HepG2 (cell line): ENCODE data around the gene CCDC192. TPM values are rescaled to one million over a fixed set of nuclear protein-coding genes. Genes with fewer than 3 reads are reported as not detected.

Source experiments
- ATAC-seq: fragments of 200-7000 bp; cut with Tn5 transposase; 3 replicates; pipeline ENCODE4 v1.9.1; 2020; ENCODE audit warnings: mild to moderate bottlenecking, moderate library complexity
- BruUV-seq: library from RNA; stranded (reverse); fragments of 400-500 nt; replicated peaks from 2 replicates; lab custom pipeline; 2021; lab: Mats Ljungman, UMichigan
- CTCF ChIA-PET: fragments of 300-600 bp; formaldehyde crosslinking; extraction: SDS; loops from one replicate; lab custom pipeline; 2021; ENCODE audit warnings: low total read pairs, inconsistent platforms, low intra/inter-chr PET ratio; lab: Yijun Ruan, JAX
- POLR2A ChIA-PET: fragments of 350-600 bp; sonication (Branson Sonifier 250); formaldehyde crosslinking; loops from one replicate; lab custom pipeline; 2020; ENCODE audit warnings: antibody characterized with exemption, inconsistent platforms; lab: Yijun Ruan, JAX
- DNase-seq: peaks from one replicate; pipeline ENCODE4 v3.0.0-alpha.2; 2015; ENCODE audit warnings: low spot score
- FAIRE-seq: peaks from 3 replicates; lab custom pipeline; 2011; peaks lifted over from hg19 to GRCh38; lab: Jason Lieb, UNC
- H2AFZ ChIP-seq: one replicate; pipeline ENCODE4 v1.6.1; 2011; ENCODE audit warnings: low read length, inconsistent platforms
- H3K27ac ChIP-seq: fragments of 300-600 bp; 3 replicates; pipeline ENCODE4 v1.8.0; 2011; ENCODE audit warnings: mixed run types, mild to moderate bottlenecking, mixed read lengths, low read length, inconsistent platforms; ENCODE audit not compliant: insufficient read depth; ENCODE audit errors: extremely low read length
- H3K27me3 ChIP-seq, 2 experiments: fragments of 200-600 bp in 1 of 2; 2 replicates in 1 of 2; 3 replicates in 1 of 2; pipeline versions ENCODE4 v1.6.0 to v1.8.0; 2011; ENCODE audit warnings: low read length in 2 of 2, mild to moderate bottlenecking in 2 of 2, moderate library complexity in 2 of 2, inconsistent platforms in 1 of 2; ENCODE audit not compliant: insufficient read depth in 2 of 2, control insufficient read depth in 1 of 2
- H3K36me3 ChIP-seq, 2 experiments: fragments of 200-600 bp in 1 of 2; replicated peaks in 1 of 2; 2 replicates in 1 of 2; 3 replicates in 1 of 2; pipeline versions ENCODE4 v1.5.1 to v1.8.0; 2011; ENCODE audit warnings: low read length in 2 of 2, inconsistent platforms in 1 of 2; ENCODE audit not compliant: insufficient read depth in 2 of 2, control insufficient read depth in 1 of 2
- H3K4me1 ChIP-seq: 2 replicates; pipeline ENCODE4 v1.5.1; 2012; ENCODE audit warnings: low read length, inconsistent platforms; ENCODE audit not compliant: insufficient read depth
- H3K4me2 ChIP-seq: 2 replicates; pipeline ENCODE4 v1.6.0; 2011; ENCODE audit warnings: low read depth, low read length, inconsistent platforms
- H3K4me3 ChIP-seq, 3 experiments: fragments of 200-600 bp in 1 of 3; sonication (generic), shearing (Covaris generic) in 1 of 3; replicated peaks in 1 of 3; 2 replicates each; pipeline ENCODE4 v1.5.1; 2011 to 2016; ENCODE audit warnings: low read length in 3 of 3, inconsistent platforms in 2 of 3, low read depth in 2 of 3, mild to moderate bottlenecking in 2 of 3, control low read depth in 1 of 3, mixed read lengths in 1 of 3; ENCODE audit not compliant: insufficient read depth in 1 of 3
- H3K79me2 ChIP-seq: one replicate; pipeline ENCODE4 v1.6.1; 2011; ENCODE audit warnings: low read length, inconsistent platforms; ENCODE audit not compliant: insufficient read depth
- H3K9ac ChIP-seq: 2 replicates; pipeline ENCODE4 v1.6.0; 2011; ENCODE audit warnings: mild to moderate bottlenecking, low read depth, low read length, inconsistent platforms; ENCODE audit not compliant: insufficient read depth
- H3K9me3 ChIP-seq: 2 replicates; pipeline ENCODE4 v1.5.1; 2012; ENCODE audit warnings: mild to moderate bottlenecking, low read length
- H4K20me1 ChIP-seq: 2 replicates; pipeline ENCODE4 v1.6.0; 2011; ENCODE audit warnings: inconsistent platforms, mild to moderate bottlenecking, low read length, moderate library complexity; ENCODE audit not compliant: insufficient read depth
- FOXM1 ChIP-seq: sonication (generic); formaldehyde crosslinking; IDR thresholded peaks from 2 replicates; pipeline ENCODE4 v1.5.0; 2020; ENCODE audit warnings: missing genetic modification reagents
- GLI4 ChIP-seq: sonication (generic); formaldehyde crosslinking; IDR thresholded peaks from 2 replicates; pipeline ENCODE4 v1.5.1; 2020; ENCODE audit warnings: missing genetic modification reagents, mild to moderate bottlenecking, moderate library complexity, borderline replicate concordance
- KMT2B ChIP-seq: IDR thresholded peaks from 2 replicates; pipeline ENCODE4 v1.6.1; 2016; ENCODE audit warnings: missing genetic modification reagents, missing compliant biosample characterization
- ZFP82 ChIP-seq: sonication (generic); formaldehyde crosslinking; IDR thresholded peaks from 2 replicates; pipeline ENCODE4 v1.5.1; 2020; ENCODE audit warnings: mild to moderate bottlenecking, missing genetic modification reagents, borderline replicate concordance
- ZNF253 ChIP-seq: sonication (generic); formaldehyde crosslinking; IDR thresholded peaks from 2 replicates; pipeline ENCODE4 v1.8.0; 2022; ENCODE audit warnings: mild to moderate bottlenecking, missing genetic modification reagents, borderline replicate concordance
- WGBS: methylation state at CpG from one replicate; pipeline ENCODE4 v1.1.6; 2017; ENCODE audit warnings: low lambda C conversion rate; 5-methylcytosine and 5-hydroxymethylcytosine counted together
- in situ Hi-C: cut with HindIII; loops from 2 replicates; pipeline ENCODE4 v1.10.0; 2017; ENCODE audit warnings: low pct_unique_long_range_greater_than_20kb; ENCODE audit not compliant: extremely low pct_ligation_motif_present
- intact Hi-C: fragments of 100-400 bp; cut with micrococcal nuclease; formaldehyde crosslinking; loops from one replicate; pipeline ENCODE4 v1.10.0; 2022; ENCODE audit not compliant: unreplicated experiment
- polyA plus RNA-seq, 8 experiments: library from polyadenylated mRNA; depleted of rRNA in 3 of 8; stranded (reverse) in 7 of 8; unstranded in 1 of 8; fragments of >200 nt; fragmentation: Illumina TruSeq in 4 of 8; extraction: Trizol in 4 of 8; gene quantifications; 2 replicates each; pipeline versions ENCODE4 v1.2.1 to v1.2.3, GENCODE V29; 2011 to 2016; ENCODE audit warnings: low read depth in 4 of 8, missing spikeins in 1 of 8, mixed read lengths in 1 of 8; ENCODE audit not compliant: insufficient read depth in 1 of 8
- total RNA-seq, 5 experiments: library from RNA; depleted of rRNA; stranded (reverse); fragments of >200 nt; fragmentation: Illumina TruSeq; extraction: Trizol; gene quantifications; 2 replicates each; pipeline ENCODE4 v1.2.3, GENCODE V29; 2016; ENCODE audit warnings: low read depth in 1 of 5
- TF ChIP-seq, protein P1 (sequence below): sonication (generic); formaldehyde crosslinking; IDR thresholded peaks from 2 replicates; pipeline ENCODE4 v1.4.0; 2020; ENCODE audit warnings: missing genetic modification reagents, borderline replicate concordance
- TF ChIP-seq, protein P2 (sequence below): sonication (generic); formaldehyde crosslinking; IDR thresholded peaks from 2 replicates; pipeline ENCODE4 v1.5.0; 2020; ENCODE audit warnings: mild to moderate bottlenecking, missing genetic modification reagents
- TF ChIP-seq, protein P3 (sequence below): IDR thresholded peaks from 2 replicates; pipeline ENCODE4 v1.6.1; 2016; ENCODE audit warnings: mild to moderate bottlenecking, missing biosample characterization, missing genetic modification reagents
- TF ChIP-seq, protein P4 (sequence below): sonication (generic); formaldehyde crosslinking; IDR thresholded peaks from one replicate; pipeline ENCODE4 v1.5.1; 2020; ENCODE audit warnings: mild to moderate bottlenecking, missing genetic modification reagents; ENCODE audit errors: not compliant biosample characterization

Gene CCDC192
- total and polyA plus RNA-seq, 2 of the 13 experiments (the other 11 are each of a cell fraction or from before 2014, with no cell fraction given): not detected

DNA sequence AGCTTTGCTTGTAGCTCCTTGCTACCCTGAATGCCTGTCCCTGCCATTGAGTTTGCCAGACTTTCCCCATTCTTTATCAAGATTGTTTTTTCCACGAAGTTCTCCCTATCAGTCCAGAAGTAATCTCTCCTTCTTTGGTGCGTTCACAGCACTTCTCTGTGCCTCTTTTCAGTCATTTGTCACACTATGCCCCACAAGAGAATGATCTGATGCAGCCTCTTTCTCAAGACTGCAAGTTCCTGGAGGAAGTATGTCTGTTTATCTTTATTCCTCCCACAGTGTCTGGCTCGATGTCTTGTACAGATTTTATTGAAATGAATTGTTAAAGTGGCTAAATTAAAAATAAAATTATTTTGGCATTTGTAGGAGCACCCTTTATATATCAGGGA, 99.3 kb downstream of the CCDC192 start:
- Histone ChIP-seq H4K20me1 (no peaks in the 10 kb centered on the region), H3K36me3 (no peaks in the 10 kb centered on the region), H2AFZ (no peak overlapping the region), H3K9ac (no peak overlapping the region), H3K4me2 (no peak overlapping the region), H3K4me3 (no peak overlapping the region), H3K79me2 (no peaks in the 10 kb centered on the region), H3K9me3 (no peaks in the 10 kb centered on the region), H3K27me3 (no peaks in the 10 kb centered on the region), H3K4me1 (no peaks in the 10 kb centered on the region), H3K27ac (no peak overlapping the region)
- CTCF ChIA-PET: no interaction called here
- TF ChIP-seq ZNF253 (CRISPR knock-in tag): no peak
- no peak for TF ChIP-seq KMT2B
- TF ChIP-seq, protein P1, sequence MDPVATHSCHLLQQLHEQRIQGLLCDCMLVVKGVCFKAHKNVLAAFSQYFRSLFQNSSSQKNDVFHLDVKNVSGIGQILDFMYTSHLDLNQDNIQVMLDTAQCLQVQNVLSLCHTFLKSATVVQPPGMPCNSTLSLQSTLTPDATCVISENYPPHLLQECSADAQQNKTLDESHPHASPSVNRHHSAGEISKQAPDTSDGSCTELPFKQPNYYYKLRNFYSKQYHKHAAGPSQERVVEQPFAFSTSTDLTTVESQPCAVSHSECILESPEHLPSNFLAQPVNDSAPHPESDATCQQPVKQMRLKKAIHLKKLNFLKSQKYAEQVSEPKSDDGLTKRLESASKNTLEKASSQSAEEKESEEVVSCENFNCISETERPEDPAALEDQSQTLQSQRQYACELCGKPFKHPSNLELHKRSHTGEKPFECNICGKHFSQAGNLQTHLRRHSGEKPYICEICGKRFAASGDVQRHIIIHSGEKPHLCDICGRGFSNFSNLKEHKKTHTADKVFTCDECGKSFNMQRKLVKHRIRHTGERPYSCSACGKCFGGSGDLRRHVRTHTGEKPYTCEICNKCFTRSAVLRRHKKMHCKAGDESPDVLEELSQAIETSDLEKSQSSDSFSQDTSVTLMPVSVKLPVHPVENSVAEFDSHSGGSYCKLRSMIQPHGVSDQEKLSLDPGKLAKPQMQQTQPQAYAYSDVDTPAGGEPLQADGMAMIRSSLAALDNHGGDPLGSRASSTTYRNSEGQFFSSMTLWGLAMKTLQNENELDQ (CRISPR knock-in tag): no peak
- TF ChIP-seq GLI4 (CRISPR knock-in tag): no peak
- TF ChIP-seq, protein P2, sequence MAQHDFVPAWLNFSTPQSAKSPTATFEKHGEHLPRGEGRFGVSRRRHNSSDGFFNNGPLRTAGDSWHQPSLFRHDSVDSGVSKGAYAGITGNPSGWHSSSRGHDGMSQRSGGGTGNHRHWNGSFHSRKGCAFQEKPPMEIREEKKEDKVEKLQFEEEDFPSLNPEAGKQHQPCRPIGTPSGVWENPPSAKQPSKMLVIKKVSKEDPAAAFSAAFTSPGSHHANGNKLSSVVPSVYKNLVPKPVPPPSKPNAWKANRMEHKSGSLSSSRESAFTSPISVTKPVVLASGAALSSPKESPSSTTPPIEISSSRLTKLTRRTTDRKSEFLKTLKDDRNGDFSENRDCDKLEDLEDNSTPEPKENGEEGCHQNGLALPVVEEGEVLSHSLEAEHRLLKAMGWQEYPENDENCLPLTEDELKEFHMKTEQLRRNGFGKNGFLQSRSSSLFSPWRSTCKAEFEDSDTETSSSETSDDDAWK (CRISPR knock-in tag): no peak
- TF ChIP-seq ZFP82 (CRISPR knock-in tag): no peak
- TF ChIP-seq, protein P3, sequence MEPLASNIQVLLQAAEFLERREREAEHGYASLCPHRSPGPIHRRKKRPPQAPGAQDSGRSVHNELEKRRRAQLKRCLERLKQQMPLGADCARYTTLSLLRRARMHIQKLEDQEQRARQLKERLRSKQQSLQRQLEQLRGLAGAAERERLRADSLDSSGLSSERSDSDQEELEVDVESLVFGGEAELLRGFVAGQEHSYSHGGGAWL: no peak
- no peak for TF ChIP-seq FOXM1 (CRISPR knock-in tag)
- TF ChIP-seq, protein P4, sequence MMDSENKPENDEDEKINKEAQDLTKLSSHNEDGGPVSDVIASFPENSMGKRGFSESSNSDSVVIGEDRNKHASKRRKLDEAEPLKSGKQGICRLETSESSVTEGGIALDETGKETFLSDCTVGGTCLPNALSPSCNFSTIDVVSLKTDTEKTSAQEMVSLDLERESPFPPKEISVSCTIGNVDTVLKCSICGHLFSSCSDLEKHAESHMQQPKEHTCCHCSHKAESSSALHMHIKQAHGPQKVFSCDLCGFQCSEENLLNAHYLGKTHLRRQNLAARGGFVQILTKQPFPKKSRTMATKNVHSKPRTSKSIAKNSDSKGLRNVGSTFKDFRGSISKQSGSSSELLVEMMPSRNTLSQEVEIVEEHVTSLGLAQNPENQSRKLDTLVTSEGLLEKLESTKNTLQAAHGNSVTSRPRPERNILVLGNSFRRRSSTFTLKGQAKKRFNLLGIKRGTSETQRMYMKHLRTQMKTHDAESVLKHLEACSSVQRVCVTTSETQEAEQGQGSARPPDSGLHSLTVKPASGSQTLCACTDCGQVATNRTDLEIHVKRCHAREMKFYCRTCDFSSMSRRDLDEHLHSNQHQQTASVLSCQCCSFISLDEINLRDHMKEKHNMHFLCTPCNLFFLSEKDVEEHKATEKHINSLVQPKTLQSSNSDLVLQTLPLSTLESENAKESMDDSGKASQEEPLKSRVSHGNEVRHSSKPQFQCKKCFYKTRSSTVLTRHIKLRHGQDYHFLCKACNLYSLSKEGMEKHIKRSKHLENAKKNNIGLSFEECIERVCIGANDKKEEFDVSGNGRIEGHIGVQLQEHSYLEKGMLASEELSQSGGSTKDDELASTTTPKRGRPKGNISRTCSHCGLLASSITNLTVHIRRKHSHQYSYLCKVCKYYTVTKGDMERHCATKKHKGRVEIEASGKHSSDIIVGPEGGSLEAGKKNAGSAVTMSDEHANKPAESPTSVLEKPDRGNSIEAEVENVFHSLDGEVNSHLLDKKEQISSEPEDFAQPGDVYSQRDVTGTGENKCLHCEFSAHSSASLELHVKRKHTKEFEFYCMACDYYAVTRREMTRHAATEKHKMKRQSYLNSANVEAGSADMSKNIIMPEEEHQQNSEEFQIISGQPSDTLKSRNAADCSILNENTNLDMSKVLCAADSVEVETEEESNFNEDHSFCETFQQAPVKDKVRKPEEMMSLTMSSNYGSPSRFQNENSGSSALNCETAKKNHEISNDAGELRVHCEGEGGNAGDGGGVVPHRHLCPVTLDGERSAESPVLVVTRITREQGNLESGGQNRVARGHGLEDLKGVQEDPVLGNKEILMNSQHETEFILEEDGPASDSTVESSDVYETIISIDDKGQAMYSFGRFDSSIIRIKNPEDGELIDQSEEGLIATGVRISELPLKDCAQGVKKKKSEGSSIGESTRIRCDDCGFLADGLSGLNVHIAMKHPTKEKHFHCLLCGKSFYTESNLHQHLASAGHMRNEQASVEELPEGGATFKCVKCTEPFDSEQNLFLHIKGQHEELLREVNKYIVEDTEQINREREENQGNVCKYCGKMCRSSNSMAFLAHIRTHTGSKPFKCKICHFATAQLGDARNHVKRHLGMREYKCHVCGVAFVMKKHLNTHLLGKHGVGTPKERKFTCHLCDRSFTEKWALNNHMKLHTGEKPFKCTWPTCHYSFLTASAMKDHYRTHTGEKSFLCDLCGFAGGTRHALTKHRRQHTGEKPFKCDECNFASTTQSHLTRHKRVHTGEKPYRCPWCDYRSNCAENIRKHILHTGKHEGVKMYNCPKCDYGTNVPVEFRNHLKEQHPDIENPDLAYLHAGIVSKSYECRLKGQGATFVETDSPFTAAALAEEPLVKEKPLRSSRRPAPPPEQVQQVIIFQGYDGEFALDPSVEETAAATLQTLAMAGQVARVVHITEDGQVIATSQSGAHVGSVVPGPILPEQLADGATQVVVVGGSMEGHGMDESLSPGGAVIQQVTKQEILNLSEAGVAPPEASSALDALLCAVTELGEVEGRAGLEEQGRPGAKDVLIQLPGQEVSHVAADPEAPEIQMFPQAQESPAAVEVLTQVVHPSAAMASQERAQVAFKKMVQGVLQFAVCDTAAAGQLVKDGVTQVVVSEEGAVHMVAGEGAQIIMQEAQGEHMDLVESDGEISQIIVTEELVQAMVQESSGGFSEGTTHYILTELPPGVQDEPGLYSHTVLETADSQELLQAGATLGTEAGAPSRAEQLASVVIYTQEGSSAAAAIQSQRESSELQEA (CRISPR knock-in tag): no peak
- POLR2A ChIA-PET: no interaction called here
- intact Hi-C loops (no loop called here), in situ Hi-C loops (no loop called here)
- WGBS: 1% methylated on average over 3 of the region's 3 CpGs
- ATAC-seq (no peak), DNase-seq (no peak), FAIRE-seq (no peak)
- BruUV-seq: no TSS peak
